OCI-LY7 (cell line): Measurements from ENCODE around the gene OR1I1.

ENCODE experiments used
- CTCF ChIP-seq: fragments of 200-600 bp; sonication (generic); conservative IDR thresholded peaks from 2 replicates; pipeline ENCODE4 v1.5.1; 2014; ENCODE audit warnings: mild to moderate bottlenecking, antibody characterized with exemption, low read length, moderate library complexity, mixed read lengths
- EZH2phosphoT487 ChIP-seq: fragments of 200-600 bp; sonication (generic); IDR thresholded peaks from 2 replicates; pipeline ENCODE4 v1.6.1; 2018; ENCODE audit warnings: low read depth, borderline replicate concordance, mild to moderate bottlenecking, mixed run types, antibody characterized with exemption, low read length, moderate library complexity, mixed read lengths

DNA sequence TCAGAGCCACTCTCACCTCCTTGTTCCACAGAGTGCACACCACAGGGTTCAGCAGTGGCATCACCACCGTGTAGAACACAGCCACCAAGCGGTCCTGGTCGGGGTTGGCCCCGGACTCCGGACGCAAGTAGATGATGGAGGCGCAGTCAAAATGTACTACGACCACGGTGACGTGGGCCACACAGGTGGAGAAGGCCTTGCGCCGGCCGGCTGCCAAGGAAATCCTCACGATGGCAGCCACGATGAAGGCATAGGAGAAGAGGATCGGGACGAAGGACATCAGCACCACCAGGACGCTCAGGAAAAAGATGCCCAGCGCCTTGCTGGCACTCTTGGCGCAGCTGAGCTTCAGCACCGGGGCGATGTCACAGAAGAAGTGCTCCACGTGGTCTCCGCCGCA, 59.1 kb downstream of the OR1I1 start:
- TF ChIP-seq CTCF = no peak
- no peak for TF ChIP-seq EZH2phosphoT487
